ENCODE results near the gene APP.
"Not testable (repeated sequence)": the region's sequence is repeated elsewhere in the genome, so short reads cannot be mapped to it uniquely, and the experiment has no call there.

The APP gene

DNA sequence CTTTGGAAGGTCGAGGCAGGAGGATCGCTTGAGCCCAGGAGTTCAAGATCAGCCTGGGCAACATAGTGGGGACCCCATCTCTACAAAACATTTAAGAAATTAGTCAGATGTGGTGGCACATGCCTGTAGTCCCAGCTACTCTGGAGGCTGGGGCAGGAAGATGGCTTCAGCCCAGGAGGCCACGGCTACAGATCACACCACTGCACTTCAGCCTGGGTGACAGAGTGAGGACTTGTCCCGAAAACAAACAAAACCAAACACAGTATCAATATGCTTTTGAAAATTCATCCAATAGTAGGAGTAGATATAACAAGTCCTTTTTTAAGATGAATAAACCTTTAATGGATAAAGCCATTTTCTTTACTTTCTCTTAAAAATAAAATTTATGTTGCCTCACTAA, 8.5 kb downstream of the APP start:
- no peak for DNase-seq (ENCODE audit: low read depth)

DNA sequence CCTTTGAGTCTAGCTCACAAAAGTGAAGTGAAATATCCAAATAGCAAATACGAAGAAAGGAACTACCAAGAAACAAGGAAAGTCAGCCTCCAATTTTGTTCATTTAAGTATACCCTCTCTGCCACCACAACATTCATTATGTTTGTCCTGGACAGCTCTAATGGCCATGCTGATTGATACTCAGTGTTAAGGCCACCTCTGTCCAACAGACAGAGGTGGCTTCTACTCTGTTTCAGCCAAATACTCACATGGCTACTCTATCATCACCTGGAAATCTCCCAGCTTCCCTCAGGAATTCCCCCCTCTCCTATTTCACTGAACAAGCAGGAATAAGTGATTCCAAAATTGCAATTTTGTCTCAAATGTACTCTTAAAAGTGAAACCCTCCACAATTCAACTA, 10.7 kb downstream of the APP start:
- DNase-seq (ENCODE audit: low read depth): no peak

DNA sequence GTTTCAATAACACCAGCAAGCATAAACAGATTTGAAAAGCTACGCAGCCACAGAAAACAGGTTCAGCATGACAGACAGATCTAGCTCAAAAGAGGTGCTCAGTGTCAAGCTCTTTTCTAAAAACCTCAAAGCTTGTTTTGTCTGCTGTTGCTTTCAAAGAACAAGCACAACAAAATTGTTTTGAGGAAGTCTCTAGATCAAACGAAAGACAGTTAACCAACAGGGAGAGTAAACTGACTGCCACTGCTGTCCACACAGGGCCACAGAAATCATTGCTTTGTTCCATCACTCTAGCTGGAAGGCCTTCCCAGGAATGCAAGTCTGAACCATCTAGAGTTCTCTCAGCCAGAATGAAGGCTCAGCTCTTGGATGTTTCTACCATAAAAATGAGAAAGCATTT, 12.8 kb downstream of the APP start:
- DNase-seq (ENCODE audit: low read depth): no peak

DNA sequence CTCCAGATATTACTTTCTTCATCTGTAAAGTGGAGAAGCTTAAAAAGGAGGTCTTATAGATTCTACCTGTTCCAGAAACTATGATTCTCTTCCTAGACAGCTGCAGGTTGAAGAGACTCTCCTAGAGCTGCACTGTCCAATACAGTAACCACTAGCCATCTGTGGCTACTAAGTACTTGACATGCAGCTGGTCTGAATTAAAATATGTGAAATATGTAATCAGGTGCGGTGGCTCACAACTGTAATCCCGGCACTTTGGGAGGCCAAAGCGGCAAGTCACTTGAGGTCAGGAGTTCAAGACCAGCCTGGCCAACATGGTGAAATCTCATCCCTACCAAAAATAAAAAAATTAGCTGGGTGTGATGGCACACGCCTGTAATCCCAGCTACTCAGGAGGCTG, 15.8 kb downstream of the APP start:
- no peak for DNase-seq (ENCODE audit: low read depth)

DNA sequence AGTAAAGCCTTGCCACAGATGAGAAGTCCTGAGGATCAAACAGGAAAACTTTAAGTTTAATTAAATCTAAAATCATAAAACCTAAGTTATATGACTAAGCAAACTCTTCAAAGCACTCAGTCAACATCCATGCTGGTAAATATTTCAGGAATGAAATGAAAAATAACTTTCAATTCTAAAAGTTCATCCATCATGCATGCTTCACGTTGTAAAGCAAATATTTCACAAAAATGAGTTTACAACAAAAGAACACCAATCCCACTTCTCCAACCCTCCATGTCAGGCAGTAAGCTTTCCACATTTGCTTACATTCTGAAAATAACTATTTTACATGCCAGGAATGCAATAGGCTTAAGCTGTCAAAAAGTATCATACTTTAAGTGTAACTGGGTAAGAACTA, 16.8 kb downstream of the APP start:
- DNase-seq (ENCODE audit: low read depth): no peak

DNA sequence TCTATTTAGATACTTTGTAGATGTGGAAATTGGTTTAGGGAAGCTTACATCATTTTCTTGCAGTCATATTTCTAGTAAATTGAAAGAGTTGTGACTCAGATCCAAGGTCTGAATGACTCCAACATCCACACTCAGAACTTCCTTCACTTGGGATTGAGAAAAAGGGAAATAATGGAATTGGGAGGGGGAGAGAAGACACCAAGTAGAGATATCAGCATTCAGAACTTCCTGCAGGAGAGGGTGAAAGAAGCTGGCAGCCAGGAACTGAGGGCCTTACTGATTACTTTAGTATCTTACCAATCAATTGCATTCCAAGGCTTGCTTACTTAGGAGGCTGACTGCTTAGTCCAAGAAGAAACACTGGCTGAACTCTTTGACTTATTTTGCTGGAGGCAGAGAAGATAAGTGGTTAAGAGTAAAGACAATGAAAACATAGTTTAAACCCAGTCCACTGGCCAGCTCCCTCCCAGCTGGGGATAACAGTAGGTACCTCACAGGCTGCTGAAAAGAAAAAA, 21.7 kb downstream of the APP start:
- DNase-seq (ENCODE audit: low read depth): peak; percentile 61

DNA sequence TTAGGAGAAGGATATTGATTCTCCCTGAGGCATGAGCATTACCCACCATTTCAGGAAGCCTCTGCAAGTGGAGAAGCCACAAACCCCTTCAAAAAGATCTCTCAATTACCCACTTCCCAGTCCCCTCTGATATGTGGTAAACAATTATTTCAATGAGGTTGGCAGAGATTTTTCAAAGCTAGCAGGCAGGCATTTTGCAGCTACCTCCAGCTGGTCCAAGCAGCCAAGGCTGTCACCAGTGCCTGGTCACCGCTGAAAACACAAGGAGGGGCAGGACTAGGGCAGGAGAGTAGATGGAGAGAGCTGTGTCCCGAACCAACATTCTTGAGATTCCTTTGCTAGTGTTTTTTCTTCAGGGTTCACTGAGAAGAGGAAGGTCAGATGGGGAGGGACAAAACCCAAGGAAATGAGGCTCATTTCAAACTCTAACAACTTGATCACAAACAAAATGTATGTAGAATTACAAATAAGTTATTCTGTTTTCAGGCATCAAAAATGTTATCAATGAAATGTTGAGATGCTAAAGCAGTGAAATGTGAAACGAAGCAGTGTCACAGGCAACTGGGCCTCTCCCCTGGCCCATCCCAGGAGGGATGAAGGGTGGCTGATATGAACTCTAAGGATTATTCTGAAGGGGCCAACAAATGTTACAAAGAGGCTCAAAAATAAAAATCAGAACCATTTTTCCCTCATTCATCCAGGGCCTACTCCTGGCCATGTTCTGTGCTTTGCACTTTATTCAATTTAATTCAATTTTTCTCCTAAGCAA, 22.3 kb downstream of the APP start:
- no peak for DNase-seq (ENCODE audit: low read depth)

DNA sequence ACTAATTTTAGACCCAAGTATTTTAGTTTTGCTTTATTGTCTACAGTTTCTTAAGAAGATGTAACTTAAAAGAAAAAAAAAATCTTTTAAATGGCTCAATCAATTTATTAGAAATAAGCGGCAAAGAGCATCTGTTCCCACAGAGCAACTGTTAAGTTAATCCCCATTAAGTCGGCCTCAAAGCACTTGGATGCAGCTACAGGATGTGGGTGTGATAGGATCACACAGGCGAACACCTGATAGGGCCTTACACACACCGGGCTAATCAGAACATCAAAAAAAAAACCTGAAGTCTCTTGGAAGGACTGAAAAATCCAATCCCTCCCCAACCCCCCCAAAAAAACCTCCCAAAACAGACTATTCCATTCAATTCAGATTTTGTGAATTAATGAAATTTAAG, 23.0 kb downstream of the APP start:
- DNase-seq (ENCODE audit: low read depth): no peak

DNA sequence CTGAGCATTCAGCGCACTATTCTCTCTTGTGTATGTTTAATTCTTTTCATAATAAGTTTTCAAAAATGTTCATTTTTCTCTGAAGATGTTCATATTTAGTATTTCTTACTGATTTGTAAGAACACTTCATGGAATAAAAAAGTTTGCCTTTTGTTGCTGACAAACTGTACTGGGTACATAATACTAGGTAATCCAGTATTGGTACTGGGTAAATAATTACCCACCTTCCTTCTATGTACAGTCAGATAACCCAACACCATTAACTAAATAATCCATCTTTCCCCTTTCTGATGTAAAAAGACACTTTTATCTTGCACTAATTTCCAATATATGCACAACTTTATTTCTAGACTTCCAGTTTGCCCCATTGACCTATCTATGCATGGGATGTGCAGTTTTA, 23.9 kb downstream of the APP start:
- no peak for DNase-seq (ENCODE audit: low read depth)

DNA sequence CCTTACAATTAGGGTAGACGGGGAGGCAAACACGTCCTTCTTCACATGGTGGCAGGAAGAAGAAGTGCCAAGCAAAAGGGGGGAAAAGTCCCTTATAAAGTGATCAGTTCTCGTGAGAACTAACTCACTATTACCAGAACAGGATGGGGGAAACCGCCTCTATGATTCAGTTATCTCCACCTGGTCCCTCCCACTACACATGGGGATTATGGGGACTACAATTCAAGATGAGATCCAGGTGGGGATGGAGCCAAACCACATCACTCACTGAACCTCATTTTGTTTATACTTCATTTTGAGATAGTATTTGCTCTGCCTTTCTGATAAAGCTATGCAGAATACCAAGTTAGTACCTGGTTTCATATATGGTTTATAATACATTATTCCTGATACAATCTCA, 26.5 kb downstream of the APP start:
- DNase-seq (ENCODE audit: low read depth): no peak

DNA sequence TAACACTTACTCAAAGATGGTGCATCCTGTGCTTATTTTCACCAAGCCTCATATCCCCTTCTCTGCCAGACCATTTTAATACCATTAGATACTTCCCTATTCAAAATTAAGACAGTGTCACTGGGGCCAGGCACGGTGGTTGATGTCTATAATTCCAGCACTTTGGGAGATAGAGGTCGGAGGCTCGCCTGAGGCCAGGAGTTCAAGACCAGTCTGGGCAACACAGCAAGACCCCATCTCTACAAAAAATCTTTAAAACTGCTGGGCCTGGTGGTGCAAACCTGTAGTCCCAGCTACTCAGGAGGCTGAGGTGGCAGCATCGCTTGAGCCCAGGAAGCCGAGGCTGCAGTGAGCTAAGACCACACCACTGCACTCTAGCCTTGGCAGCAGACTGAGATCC, 28.2 kb downstream of the APP start:
- DNase-seq (ENCODE audit: low read depth): no peak

DNA sequence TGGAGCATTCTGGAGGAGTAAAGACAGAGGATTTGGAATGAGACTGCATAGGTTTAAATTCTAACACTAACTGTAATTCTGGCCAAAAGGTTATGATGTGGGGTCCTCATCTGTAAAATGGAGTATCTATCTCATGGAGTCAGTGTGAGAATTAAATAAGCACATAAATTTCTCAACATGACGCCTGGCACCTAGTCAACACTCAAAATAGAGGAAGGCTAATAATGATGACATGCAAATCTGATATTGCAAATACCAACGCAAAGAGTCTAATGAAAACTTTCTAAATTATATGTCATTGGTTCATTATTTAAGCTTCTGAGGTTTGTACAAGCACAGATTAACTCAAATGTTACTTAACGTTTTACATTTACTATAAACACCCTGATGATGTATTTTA, 29.6 kb downstream of the APP start:
- DNase-seq (ENCODE audit: low read depth): no peak

DNA sequence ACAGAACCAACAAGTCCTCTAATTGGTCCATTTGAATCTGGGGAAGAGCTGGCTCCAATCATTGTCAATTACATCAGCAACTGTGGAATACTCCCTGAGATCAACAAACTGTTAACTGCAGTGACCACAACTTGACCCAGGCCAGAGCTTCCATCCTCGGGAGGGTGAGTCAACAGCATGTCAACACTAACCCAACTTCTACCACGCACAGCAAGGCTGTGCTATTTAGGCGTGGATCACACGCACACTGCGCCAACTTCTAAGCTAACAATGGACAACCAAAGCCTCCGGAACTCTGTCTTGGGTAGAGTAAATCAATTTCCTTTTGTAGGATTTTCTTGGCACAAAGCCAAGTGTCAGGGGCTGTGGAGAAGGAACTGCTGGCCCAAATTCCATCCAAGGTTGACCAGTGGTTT, 30.4 kb downstream of the APP start:
- peak; percentile 86 for DNase-seq (ENCODE audit: low read depth)

DNA sequence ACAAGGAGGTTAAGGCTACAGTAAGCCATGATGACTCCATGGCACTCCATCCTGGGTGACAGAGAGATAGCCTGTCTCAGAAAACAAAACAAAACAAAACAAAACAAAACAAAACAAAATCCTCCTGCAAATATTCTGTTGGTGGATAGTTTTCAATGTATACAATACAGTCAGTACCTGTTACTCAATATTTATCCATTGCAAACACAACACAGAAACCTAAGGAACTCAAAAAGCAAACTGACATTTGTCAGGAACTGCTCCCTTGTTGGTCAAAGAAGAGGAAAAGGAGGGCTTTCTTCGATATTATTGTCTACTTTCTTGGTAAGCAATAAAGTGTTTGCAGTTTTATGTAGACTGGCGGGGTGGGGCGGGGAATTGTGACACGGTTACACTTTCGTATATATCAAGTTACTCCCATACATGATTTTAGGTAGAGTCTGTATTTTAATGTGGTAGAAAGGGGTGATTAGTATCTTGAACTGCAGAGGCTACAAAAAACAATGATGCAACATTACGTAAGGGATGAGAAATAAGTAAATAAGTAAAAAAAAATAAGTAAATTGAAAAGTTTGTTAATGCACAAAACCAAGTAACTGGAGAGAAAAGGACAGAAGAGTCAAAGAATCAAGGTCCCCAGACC, 31.8 kb downstream of the APP start:
- no peak for DNase-seq (ENCODE audit: low read depth)

DNA sequence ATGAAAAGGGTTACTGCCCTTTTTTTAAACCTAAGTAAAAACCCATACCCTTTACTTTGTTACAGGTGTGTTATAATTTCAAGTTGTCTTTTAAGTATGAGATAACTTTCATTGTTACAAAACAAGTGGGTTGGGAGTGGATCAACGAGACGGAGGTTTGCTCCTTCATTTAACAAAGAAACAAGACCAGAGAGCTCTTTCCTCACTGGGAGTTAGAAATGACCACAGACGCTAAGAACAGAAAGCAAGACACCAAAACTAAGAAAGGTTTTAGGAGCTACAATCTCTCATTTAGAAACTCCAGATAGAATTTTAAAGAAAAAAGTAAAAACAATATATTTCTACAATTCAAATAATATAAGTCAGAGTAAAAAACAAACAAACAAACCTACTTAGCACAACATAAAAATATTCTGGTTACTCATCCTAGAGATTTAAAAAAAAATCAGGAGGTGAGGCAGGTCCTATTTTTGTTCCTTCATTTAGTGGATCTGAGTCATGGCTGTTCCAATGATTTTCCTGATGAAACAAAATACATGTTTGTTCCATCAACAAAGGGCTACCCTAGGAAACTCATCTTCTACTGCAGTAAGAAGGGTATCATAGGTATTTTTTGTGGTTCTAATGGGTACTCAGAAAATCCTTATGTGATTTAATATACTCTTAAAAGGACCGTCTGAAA, 33.0 kb downstream of the APP start:
- DNase-seq (ENCODE audit: low read depth): no peak

DNA sequence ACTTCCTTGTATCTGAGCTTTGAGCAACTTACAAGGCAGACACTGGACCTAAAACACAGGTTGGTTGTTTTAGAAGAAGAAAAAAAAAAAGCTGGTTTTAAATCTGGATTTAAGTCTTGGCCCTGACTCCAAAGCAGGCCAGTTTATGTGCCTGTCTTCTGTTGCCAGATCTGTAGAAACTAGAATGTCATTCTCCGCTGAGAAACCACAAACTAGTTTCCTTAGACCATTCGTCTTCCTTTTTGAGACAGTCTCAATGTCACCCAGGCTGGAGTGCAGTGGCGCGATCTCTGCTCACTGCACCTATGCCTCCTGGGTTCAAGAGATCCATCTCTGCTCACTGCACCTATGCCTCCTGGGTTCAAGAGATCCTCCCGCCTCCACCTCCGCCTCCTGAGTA, 33.9 kb downstream of the APP start:
- no peak for DNase-seq (ENCODE audit: low read depth)

DNA sequence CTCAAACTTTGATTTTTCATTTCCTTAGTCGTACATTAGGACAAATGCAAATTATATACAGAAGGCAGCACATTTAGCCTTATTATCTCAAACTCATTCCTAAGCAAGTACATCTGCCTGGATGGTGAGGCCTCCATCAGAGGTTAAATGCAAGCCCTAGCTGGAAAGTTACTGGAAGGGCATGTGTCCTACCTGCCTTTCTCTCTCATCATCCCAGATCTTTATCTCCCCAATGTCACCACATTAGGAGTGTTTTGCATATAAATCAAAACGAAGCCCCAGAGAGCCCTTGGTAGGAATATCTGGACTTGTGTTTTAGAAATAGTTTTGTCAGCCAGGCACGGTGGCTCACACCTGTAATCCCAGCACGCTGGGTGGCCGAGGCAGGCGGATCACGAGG, 35.0 kb downstream of the APP start:
- no peak for DNase-seq (ENCODE audit: low read depth)

DNA sequence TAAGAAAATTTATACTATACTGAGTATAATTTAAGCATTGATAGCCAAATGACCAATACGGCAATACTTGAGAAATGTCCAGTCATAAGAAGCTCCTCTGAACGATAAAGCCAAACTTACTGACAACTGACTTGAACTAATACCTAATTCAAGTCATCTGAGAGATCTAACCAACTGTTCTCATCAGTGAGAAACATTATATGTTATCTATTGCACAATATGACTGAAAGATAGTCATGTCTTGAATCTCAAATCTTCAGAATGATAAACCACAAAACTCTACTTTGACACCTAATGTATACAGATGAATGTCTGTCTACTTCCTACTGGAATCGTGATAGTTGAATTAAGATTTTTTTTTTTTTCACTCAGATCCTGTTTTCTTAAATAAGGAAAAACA, 39.0 kb downstream of the APP start:
- DNase-seq (ENCODE audit: low read depth): no peak

DNA sequence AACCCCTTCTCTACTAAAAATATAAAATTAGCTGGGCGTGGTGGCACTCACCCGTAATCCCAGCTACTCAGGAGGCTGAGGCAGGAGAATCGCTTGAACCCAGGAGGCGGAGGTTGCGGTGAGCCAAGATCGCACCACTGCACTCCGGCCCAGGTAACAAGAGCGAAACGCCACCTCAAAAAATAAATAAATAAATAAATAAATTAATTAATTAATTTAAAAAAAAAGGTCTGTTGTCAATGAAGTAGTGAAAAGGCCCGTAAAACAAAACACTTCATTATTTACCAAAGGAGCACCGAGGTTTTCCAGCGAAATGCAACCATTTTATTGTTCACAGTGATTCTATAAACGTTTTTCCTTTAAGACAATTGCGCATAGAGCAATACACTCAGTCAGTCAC, 39.5 kb downstream of the APP start:
- not testable (repeated sequence) for DNase-seq (ENCODE audit: low read depth)

DNA sequence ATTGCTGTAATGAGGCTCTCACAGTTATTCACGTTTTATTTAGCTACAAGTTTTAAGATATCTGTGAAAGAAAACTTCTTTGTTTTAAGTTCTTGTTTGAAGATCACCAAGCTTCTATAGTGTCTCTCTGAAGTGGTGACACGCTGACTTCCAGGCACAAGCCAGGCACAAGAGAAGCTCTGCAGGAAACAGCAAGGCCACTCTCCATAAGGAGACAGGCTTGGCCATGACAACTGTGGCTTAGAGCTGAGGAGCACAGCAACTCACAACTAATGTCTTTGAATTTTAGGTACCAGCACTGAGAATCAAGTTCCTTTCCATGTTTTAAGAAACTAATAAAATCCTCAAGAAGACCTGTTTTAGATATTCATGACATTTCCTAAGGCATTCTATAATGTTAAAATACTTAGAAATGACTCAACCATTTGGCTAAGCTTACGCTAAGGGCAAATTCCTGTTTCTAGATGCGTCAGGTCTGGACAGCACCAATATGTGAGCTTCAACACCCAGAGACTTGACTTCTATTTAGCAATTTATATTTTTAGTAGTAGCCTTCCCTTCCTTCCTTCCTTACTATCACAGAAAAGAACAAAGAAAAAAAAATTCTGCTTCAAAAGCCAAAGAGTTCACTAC, 40.2 kb downstream of the APP start:
- DNase-seq (ENCODE audit: low read depth): no peak

DNA sequence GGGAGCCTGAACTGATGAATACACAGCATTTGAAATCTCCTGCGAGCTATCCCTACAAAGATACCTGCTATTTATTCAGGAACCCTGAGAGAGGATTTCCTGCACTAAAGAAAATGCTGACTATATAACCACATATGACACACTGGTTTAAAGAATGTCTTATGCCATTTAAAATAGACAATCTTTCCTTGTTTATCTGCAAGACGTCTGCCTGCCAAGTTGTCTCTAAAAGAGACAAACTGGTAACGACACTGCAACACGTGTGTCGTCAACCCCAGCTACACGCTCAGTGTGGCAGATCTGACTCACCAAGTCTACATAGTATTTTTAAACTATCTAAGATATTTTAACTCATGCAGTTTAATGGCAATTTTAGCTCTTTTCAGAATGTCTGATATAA, 42.7 kb downstream of the APP start:
- no peak for DNase-seq (ENCODE audit: low read depth)

DNA sequence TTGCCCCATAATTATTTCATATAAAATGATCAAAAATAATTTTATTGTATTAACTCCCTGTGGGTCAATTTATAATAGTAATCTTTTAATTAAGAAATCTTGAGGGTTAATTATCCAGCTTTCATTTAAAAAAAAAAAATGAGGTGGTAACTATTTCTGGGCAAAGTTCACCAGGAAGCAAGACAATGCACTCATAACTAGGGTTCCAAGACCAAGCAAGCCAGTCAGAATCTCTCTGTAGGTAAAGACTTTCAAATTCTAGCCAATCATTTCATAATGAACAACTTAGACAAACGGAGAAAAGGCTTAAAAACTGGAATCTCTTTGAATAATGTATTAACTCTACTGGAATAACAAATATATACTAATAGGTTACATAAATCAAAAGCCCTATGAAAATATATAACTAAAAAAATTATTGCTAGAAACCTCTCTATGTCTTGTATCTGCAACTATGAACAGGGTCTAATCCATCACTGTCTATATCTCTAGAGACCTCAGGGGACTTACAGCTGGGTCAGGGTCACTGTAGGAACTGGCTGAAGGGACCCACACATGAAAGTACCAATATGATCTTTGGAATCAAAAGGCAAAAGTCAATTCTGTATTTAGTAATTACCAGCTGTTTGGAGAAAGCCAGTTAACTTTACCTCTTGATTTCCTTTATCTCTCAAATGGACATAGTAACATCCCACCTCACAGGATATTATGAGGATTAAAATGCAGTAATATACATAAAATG, 43.3 kb downstream of the APP start:
- DNase-seq (ENCODE audit: low read depth): no peak

Data from HS-5 (cell line).